HG02870 (cell line): Measurements from ENCODE around the gene IPP.
"Not testable (repeated sequence)": the region's sequence is repeated elsewhere in the genome, so short reads cannot be mapped to it uniquely, and the experiment has no call there.

Source experiments
- ATAC-seq: cut with Tn5 transposase; IDR thresholded peaks from one replicate; pipeline ENCODE4 v1.9.1; 2021; ENCODE audit warnings: mild to moderate bottlenecking, moderate library complexity; ENCODE audit not compliant: unreplicated experiment

The IPP gene

DNA sequence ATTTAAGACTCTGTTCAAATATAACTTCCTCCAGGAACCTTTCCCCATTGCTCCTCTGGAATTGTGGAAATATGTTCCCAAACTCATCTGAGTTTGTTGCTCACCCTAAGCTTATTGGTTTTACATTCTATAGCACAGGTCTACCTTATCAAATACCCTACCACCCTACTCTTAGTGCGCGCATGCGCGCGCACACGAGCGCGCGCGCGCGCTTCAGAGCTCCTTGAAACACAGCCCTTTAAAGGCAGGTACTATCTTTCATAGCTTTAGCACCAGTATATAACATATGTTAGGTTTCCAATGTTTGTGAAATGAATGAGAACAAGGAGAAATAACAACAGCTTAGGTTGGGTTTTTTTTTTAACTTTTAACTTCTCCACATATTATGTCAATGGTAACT lies 3.5 kb downstream of the IPP start:
- ATAC-seq = no peak

DNA sequence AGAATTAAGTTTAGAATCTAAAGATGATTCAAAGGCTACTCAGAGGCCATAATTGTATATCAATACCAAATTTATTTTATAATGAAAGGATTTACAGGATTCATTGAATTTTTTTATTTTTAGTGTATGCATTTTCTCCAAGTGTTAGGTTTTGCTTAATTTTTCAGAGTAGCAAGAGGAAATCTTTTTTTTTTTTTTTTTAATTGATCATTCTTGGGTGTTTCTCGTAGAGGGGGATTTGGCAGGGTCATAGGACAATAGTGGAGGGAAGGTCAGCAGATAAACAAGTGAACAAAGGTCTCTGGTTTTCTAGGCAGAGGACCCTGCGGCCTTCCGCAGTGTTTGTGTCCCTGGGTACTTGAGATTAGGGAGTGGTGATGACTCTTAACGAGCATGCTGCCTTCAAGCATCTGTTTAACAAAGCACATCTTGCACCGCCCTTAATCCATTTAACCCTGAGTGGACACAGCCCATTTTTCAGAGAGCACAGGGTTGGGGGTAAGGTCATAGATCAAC lies 10.8 kb downstream of the IPP start:
- not testable (repeated sequence) for ATAC-seq

DNA sequence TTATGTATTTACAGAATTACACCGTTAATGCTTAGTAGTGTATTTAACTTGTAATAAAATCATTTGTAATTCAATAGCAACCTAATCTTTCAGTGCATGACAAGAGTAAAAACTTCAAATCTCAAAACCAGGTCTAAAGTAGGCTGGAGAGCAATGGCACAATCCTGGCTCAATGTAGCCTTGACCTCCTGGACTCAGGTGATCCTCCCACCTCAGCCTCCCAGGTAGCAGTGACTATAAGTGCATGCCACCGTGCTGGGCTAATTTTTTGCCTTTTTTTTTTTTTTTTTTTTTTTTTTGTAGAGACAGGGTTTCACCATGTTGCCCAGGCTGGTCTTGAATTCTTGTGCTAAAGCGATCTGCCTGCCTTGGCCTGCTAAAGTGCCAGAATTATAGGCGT lies 11.3 kb downstream of the IPP start:
- ATAC-seq = no peak

DNA sequence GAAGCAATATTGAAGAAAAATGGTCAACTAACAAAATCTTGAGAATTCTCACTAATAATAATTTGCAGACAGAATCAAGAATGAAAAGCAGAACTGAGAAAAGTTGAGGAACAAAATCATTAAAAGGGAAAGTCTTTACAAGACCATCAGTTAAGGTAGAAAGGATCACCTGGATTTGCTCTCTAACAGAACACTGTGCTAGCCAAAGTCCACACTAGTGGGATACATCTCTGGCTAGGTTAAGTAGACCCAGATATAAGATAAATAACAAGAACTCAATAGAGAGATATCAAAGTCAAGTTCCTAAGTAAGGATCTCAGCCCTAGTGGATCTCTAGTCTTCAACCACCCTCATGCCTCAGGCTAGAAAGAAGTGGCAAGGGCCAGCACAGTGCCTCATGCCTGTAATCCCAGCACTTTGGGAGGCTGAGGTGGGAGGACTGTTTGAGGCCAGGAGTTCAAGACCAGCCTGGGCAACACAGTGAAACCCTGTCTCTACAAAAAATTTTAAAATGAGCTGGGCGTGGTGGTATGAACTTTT lies 19.6 kb downstream of the IPP start:
- ATAC-seq = no peak

DNA sequence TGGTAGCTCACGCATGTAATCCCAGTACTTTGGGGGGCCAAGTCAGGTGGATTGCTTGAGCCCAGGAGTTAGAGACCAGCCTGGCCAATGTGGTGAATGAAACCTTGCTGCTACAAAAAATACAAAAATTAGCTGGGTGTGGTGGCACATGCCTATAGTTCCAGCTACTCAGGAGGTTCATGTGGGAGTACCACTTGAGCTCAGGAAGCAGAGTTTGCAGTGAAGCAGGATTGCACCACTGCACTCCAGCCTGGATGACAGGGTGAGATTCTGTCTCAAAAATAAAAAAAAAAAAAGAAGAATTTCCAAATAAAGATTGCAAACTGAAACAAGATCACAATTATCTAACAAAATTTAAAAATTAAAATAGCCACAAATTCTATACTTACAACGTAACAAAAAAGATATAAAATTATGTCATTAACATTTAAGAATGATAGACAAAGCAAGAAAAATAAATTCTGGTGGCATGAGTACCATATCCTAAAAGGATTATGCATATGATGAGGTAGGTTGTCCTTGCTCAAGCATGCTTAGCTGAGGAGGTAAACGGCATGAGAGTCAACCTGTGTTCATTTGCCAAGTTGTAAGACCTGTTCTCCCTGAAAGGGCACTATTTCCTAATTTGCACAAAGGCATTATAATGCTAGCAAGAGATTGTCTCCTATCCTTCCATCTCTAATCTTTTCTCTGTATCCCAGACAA lies 20.2 kb downstream of the IPP start:
- ATAC-seq = no peak

DNA sequence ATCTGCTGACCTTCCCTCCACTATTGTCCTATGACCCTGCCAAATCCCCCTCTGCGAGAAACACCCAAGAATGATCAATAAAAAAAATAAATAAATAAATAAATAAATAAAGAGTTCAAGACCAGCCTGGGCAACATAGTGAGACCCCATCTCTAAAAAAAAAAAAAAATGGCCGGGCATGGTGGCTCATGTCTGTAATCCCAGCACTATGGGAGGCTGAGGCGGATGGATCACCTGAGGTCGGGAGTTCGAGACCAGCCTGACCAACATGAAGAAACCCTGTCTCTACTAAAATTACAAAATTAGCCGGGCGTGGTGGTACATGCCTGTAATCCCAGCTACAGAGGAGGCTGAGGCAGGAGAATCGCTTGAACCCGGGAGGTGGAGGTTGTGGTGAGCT lies 24.4 kb downstream of the IPP start:
- ATAC-seq = not testable (repeated sequence)

DNA sequence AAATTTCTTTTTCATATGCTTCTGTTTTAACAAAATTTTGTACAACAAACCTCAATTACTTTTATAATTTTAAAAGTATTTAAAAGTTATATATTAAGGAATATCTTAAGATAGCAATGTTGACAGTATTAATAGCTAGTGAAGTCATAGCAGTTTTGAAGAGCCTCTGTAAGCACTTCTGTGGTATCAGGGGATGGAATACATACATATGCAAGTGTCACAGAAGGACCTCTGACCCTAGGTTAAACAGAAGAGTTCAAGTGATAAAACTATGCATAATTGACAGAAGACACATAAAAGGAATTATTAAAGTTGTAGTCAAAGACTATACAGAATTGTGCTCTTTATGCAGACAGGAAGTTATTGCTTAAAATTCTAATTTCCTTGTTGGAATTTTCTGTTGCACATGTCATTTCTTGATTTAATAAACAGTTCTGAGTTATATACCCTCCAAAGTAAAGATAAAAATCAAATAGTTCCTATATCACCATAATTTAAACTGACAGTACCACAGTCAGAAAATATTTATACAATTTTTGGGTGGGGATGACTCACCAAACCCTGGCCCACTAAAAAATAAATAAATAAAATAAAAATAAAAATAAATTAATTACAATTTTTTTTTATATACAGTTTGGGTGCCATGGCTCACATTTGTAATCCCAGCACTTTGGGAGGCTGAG lies 27.1 kb downstream of the IPP start:
- no peak for ATAC-seq

DNA sequence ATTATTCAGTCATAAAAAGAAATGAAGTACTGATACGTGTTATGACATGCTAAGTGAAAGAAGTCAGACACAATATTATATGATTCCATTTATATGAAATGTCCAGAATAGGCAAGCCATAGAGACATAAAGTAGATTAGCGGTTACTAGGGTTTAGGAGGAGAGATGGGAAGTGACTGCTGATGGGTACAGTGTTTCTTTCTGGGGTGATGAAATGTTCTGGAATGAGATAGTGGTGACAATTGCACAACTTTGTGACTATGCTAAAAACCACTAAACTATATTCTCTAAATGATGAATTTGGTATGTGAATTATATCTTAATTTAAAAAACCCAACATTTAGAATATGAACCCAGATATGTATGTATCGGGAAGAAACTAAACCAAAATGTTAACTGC lies 27.6 kb downstream of the IPP start:
- no peak for ATAC-seq

DNA sequence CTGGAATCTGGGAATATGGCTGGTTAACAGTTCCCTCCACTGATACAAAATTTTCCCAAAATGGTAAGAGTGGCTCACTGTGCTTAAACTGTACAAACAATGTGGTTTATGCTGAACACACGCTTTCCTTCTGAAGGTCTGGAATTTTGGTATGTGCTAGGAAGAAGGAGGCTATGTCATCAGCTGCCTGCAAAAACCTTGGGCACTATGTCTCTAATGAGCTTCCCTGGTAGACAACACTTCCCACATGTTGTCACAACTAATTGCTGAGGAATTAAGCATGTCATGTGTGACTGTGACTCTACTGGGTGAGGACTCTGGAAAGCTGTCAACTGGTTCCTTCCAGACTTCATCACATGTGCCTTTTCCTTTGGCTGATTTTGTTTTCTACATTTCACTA lies 29.2 kb downstream of the IPP start:
- ATAC-seq = no peak

DNA sequence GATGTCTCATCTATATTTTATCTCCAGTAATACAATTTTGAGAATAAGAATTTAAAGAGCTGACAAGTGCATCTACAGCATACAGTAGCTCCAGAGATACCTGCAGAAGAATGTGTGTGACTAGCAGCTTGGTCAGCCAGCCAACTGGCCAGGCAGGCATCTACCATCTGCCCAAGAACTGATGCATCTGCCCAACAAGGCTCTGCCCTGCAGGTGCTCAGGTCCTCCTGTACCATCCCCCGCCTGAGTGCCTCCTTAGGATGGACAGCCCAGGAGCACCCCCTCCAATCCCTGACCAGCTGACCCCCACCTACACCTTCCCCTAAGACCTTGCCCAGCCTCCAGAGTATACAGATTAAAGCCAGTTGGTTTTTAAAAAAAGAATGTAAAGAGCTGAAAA lies 32.2 kb downstream of the IPP start:
- no peak for ATAC-seq

DNA sequence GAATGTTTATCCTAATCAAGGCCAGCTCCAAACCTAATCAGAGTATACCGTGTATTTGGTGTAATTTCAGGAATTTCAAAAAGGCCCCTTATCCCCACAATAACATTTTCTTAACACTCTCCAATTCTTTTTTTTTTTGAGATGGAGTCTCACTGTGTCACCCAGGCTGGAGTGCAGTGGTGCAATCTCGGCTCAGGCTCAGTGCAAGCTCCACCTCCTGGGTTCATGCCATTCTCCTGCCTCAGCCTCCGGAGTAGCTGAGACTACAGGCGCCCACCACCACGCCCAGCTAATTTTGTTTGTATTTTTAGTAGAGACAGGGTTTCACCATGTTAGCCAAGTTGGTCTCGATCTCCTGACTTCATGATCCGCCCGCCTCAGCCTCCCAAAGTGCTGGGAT lies 33.1 kb downstream of the IPP start:
- not testable (repeated sequence) for ATAC-seq

DNA sequence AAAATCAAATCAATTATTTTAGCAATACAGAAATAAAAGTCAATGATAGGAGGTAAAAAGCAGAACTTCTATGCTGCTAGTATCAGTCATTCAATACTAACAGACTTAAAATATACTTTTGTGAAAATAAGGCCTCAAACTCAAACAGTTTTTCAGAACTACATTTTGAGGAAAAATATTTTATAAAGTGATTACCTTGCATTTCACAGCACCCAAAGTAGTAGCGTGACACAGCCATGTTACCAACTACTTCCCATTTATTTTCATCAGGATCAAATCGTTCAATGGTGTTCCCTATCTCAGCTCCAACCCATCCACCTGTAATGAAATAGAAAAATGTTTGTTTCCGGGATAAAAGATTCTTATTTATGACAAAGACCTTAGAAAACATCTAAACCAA lies 33.8 kb downstream of the IPP start:
- ATAC-seq = no peak

DNA sequence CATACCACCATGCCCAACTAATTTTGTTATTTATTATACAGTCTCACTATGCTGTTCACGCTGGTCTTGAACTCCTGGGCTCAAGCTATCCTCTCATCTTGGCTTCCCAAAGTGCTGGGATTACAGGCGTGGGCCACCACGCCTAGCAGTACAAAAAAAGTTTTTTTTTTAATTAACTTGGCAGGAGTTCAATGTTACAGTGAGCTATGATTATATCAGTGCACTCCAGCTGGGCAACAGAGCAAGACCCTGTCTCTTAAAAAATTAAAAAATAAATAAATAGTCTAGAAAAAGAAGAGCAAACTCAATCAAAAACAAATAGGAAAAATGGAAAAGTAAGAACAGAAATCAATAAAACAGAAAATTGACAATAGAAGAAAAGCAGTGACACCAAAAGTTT lies 36.7 kb downstream of the IPP start:
- ATAC-seq = no peak

DNA sequence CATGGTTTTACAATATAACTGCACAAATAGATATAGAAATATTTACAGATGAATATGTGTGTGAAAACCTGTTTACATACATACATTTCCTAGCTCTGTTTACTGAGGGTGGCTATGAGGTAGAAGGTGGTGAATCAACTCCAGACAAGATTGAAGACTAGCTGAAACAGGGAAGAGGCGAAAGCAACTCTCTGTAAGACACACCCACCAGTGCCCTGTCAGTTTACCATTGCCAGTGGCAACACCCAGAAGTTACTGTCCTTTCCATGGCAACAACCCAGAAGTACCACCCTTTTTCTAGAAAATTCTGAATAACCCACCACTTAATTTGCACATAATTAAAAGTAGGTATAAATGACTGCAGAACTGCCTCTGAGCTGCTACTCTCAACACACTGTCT lies 45.8 kb downstream of the IPP start:
- no peak for ATAC-seq

DNA sequence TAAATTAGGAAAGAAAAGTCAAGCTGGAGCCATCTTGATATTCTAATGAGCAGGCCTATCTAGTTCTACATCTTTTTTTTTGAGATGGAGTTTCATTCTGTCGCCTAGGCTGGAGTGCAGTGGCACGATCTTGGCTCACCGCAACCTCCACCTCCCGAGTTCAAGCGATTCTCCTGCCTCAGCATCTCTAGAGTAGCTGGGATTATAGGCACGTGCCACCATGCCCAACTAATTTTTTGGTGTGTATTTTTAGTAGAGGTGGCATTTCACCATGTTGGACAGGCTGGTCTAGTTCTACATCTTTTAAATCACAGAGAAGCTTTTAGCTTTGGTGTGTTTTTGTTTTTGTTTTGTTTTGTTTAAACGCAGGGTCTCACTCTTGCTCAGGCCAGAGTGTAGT lies 55.6 kb downstream of the IPP start:
- no peak for ATAC-seq

DNA sequence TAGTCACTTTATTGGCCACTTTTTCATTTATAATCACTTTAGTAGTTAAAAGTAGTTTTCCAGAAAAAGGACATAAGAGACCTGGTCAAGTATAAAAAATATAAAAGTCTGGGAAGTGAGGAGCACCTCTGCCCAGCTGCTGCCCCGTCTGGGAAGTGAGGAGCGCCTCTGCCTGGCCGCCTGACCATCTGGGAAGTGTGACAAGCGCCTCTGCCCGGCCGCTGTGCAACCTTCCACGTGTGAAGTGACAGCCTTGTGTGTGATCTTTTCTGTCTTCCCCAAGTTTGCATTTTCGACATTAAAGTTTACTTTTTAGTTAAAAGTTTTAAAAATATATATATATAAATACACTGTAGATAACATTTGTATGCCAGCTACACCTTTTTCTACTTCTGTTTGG lies 56.6 kb downstream of the IPP start:
- ATAC-seq = not testable (repeated sequence)

DNA sequence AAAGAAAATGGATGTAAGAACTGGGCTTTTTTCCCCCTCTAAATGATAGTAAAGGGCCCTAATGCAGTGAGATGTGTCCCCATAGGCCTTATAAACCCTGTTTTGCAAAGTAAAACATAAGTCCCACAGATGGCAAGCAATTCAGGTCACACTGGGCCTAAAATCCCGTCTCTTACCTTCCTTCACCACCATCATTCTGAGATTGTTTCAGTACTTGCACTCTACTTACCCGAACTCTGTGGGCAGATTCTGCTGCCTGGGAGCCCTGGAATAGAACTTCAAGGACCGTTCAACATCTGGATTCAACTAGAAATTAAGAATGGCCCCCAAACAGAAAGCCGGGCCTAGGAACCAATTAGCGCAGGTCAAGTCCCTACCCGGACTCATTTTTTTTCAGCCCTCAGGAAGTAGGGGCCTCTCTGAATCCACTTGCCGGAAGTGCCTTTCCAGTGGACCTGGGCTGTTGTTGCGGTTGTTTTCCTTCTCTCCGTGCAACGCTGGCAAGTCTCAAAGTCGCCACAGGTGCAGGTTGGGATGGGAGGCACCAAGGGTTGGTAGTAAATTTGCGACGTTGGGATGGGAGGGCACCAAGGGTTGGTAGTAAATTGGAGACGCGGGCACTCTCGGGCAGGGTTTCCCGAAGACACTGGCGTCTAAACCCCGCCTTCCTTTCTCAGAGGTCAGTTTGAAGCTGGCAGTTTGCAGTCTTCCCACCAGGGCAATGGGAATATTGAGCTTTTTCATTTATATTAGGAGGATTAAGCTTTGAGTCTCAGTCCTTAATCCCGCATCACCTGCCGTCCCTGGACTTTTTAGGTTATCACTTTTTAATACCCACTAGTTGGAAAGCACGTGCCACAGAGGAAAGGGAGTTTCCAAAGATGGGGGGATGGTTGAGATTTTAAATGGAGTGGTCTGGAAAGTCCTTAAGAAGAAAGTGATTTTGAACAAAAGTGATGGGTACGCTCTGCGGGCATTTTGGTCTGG lies 62.4 kb downstream of the IPP start, which contains the start of gene TMEM69:
Gene TMEM69, plus strand, starts transcription at position 428 of the 987 bp plus-strand sequence. CDS start 2,888 bp downstream, outside the sequence.
- no peak for ATAC-seq

DNA sequence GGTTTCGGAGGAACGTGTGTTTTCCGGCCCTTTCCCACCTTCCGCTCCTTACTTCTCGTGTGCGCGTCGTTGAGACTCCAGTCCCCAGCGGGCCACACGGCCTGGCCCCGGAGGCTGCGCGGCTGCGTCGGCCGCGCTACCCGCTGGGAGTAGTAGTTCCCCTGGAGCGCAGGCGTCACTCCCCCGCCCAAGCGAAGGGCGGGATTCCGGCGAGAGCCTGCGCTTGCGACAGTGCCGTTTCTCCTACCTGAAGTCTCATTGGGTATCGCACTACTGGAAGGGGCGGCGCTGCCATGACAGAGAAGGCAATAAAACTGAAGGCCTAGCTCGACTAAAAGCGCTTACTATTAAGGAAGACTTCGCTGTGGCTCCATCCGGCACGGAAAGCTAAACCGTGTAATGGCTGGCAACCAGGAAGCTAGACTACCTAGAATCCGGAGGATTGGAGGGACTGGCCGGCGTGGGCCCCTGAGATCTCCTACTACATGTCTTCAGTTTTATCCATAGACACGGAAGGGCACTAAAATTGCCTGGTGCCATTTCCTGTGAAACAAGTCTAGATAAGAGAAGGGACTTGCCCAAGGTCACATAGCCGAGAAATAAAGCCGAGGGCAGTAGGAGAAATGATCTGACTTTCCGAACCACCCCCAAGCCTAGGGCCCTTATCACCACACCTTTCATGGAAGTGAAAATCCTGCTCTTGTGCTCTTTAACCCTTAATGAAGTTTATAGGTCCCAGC lies 63.3 kb downstream of the IPP start:
- peak; percentile 77 for ATAC-seq

DNA sequence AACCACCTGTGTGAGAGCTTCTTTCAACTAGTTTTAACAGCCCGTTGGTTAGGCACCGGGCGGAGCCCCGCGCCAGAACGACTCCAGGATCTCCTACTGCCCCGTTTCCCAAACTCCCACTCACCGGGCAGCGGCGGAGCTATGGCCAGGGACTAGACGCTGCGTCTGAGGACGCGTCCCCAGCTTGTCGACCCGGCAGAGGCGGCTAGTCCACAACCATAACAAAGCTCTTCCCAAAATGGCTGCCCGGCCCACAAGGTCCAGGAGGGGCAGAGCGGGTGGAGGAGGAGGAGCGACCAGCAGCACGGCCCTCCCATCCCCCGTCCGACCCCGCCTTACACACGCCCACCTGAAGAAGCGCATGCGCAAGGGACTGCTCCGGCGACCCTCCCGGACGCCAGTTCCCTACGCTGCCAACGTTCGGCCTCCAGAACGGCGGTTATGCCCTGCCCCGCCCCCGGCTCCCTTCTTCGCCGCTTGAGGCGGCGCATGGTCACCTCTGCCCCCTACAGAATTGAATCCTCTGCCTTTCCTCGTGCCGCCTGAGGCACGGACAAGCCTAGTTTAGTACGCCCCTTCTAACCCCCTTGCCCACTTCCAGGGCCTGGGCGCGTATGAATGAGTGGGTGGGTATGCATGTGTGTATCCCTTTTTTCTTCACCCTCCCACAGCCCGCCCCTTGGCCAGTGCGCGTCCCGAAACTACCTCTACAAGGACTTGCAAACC lies 64.0 kb downstream of the IPP start, which contains the start of gene GPBP1L1:
Gene GPBP1L1, minus strand, starts transcription at position 246 of the 726 bp plus-strand sequence. CDS start 27,446 bp downstream, outside the sequence.
- peak; percentile 57 for ATAC-seq

DNA sequence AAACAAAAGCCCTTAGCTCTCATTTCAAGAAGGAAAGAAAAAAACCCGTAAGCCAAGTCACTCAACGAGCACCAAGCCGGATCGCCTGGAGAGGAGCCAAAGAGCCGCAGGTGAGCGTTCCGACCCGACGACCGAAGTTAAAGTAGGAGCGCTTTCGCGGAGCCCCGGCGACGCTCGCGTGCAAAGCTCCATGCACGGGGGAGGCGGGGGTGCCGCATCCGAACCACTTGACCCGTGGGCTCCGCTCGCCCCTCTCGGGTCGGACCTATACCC lies 64.5 kb downstream of the IPP start:
- ATAC-seq = peak; percentile 15
